Neutrophil (primary cell): ENCODE results near the gene SHF.

Experiments used
- H3K27ac ChIP-seq: fragments of 200-600 bp; sonication (generic); 2 replicates; pipeline ENCODE4 v1.5.1; 2016; ENCODE audit warnings: mild to moderate bottlenecking, moderate library complexity
- H3K27me3 ChIP-seq: fragments of 200-600 bp; sonication (generic); 2 replicates; pipeline ENCODE4 v1.6.0; 2016; ENCODE audit warnings: mild to moderate bottlenecking
- H3K36me3 ChIP-seq: fragments of 200-600 bp; sonication (generic); 2 replicates; pipeline ENCODE4 v1.5.1; 2017
- H3K4me1 ChIP-seq, 2 experiments: fragments of 200-600 bp in 1 of 2; sonication (generic) in 1 of 2; 1 replicate in 1 of 2; 2 replicates in 1 of 2; pipeline versions ENCODE4 v1.5.1 to v1.6.1; 2013 to 2016; ENCODE audit warnings: low read depth in 1 of 2, low read length in 1 of 2, mild to moderate bottlenecking in 1 of 2, moderate library complexity in 1 of 2; ENCODE audit not compliant: control insufficient read depth in 1 of 2, insufficient read depth in 1 of 2
- H3K4me3 ChIP-seq, 2 experiments: fragments of 200-600 bp in 1 of 2; sonication (generic) in 1 of 2; 1 replicate in 1 of 2; 2 replicates in 1 of 2; pipeline ENCODE4 v1.5.1; 2013 to 2016; ENCODE audit warnings: low read depth in 1 of 2, low read length in 1 of 2, mild to moderate bottlenecking in 1 of 2, moderate library complexity in 1 of 2
- H3K9me3 ChIP-seq: fragments of 200-600 bp; sonication (generic); 2 replicates; pipeline ENCODE4 v1.5.1; 2016
- CTCF ChIP-seq: fragments of 200-600 bp; sonication (generic); IDR thresholded peaks from 2 replicates; pipeline ENCODE4 v1.5.1; 2016; ENCODE audit warnings: antibody characterized with exemption

The SHF gene

GRCh38 chr15:45130291-45131000 lies 57.3 kb downstream of the SHF start:
- no peaks in the 10 kb centered on the region for H3K36me3 ChIP-seq
- H3K27ac ChIP-seq, result no peak overlapping the region
- H3K27me3 ChIP-seq, result peaks cover 100% of the 10 kb centered on the region
- H3K9me3 ChIP-seq, result no peaks in the 10 kb centered on the region
- TF ChIP-seq CTCF, result no peak
- H3K4me1 ChIP-seq, result peaks cover 0 to 14% of the 10 kb centered on the region in 2 experiments
- H3K4me3 ChIP-seq, result no peak overlapping the region

GRCh38 chr15:45129651-45130129 lies 58.1 kb downstream of the SHF start, which contains the start of the genes DUOX1 and DUOXA1:
TSS of gene DUOX1 (plus strand) at chr15:45129994. CDS start at chr15:45131967, 1,973 bp downstream.
TSS of gene DUOXA1 (minus strand) at chr15:45129879. CDS start at chr15:45123014, 6,865 bp downstream.
- Histone ChIP-seq H3K4me3 (no peak within 1 kb of the TSS), H3K9me3 (no peaks in the 10 kb centered on the region), H3K36me3 (no peaks in the 10 kb centered on the region), H3K27me3 (peaks cover 99% of the 10 kb centered on the region), H3K4me1 (peaks cover 0 to 8% of the 10 kb centered on the region in 2 experiments), H3K27ac (no peak within 1 kb of the TSS)
- no peak for TF ChIP-seq CTCF

- no peaks in the 10 kb centered on the region for H3K9me3 ChIP-seq
- no peak for TF ChIP-seq CTCF
- no peak overlapping the region for H3K4me3 ChIP-seq
- H3K36me3 ChIP-seq, result no peaks in the 10 kb centered on the region
- peaks cover 0 to 8% of the 10 kb centered on the region in 2 experiments for H3K4me1 ChIP-seq
- H3K27me3 ChIP-seq, result peaks cover 99% of the 10 kb centered on the region
- H3K27ac ChIP-seq, result no peak overlapping the region
Measured at GRCh38 chr15:45128971-45129639, 58.7 kb downstream of the SHF start.

- H3K27ac ChIP-seq, result no peak overlapping the region
- H3K4me3 ChIP-seq, result no peak overlapping the region
- peaks cover 99% of the 10 kb centered on the region for H3K27me3 ChIP-seq
- no peak for TF ChIP-seq CTCF
- no peaks in the 10 kb centered on the region for H3K36me3 ChIP-seq
- no peaks in the 10 kb centered on the region for H3K9me3 ChIP-seq
- H3K4me1 ChIP-seq, result peaks cover 0 to 8% of the 10 kb centered on the region in 2 experiments
Measured at GRCh38 chr15:45126535-45127158, 61.1 kb downstream of the SHF start.

- no peak for TF ChIP-seq CTCF
- Histone ChIP-seq H3K36me3 (no peaks in the 10 kb centered on the region), H3K4me3 (no peak overlapping the region), H3K27ac (no peak overlapping the region), H3K27me3 (peaks cover 96% of the 10 kb centered on the region), H3K4me1 (no peaks in the 10 kb centered on the region), H3K9me3 (no peaks in the 10 kb centered on the region)
Measured at GRCh38 chr15:45123397-45123796, 64.4 kb downstream of the SHF start.
